ENCODE measurements around the gene TMX3. TPM values are rescaled to one million over a fixed set of nuclear protein-coding genes. Genes with fewer than 3 reads are reported as not detected.

Gene TMX3
- polyA plus RNA-seq, 3 donors, result 59.4 to 87.7 (median 71.7) TPM

DNA sequence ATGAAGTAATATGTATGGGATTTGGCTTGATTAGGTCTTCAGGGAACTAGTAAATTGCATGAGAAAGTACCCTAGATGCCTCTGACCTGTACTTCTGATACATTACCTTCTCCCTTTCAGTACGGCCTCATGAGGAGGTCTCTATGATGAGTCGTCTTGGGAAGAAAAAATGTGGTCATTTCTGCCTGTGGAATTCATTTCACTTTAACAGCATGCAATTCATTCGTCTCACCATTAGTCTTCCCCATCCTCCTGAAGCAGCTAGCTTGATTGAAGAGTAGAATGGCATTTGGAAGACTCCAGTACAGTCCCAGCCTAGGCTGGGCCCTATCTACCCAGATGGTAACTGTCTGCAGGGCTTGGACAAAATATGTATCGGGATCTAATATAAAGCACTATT lies 52.2 kb downstream of the TMX3 start:
- DNase-seq (ENCODE audit: extremely low read depth in 1 of 11, low read depth in 9 of 11, low spot score in 4 of 11), result no peak

DNA sequence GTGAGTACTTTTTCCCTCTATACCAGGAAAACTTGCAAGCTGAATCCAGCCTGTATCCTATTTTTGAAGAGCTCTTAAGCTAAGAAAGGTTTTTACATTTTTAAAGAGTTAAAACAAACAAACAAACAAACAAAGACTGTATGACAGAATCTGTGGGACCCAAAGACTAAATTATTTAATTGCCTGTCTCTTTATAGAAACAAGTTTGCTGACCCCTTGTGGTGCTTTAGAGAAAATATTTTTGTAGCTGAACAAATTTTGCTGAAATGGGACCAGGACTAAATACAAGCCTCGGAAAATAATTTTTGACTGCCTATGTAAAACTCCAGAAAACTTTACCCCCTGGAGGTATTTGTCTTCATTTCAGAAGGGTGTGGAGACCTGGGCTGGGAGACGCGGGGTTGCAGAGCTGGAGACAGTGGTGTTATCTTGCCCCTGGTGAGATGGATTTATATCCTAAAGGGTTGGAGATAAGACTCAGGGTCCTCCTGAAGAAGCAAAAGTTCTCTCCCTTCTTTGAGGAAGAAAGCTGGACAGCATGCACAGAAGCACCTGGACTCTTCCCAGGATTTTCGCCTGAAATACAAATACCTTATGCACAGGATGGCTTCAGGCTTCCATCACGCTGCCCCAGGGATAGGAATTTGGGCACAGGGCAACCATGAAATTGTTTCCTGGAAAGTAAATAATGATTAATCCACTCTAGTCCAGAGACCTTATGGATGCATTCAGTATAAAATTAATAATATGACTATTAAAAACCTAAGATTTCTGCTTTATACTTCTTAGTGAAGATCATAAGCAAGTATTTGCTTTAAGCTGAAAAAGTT lies 54.3 kb downstream of the TMX3 start:
- DNase-seq (ENCODE audit: extremely low read depth in 1 of 11, low read depth in 9 of 11, low spot score in 4 of 11), result peak; percentile 3 to 39 (median 12)

DNA sequence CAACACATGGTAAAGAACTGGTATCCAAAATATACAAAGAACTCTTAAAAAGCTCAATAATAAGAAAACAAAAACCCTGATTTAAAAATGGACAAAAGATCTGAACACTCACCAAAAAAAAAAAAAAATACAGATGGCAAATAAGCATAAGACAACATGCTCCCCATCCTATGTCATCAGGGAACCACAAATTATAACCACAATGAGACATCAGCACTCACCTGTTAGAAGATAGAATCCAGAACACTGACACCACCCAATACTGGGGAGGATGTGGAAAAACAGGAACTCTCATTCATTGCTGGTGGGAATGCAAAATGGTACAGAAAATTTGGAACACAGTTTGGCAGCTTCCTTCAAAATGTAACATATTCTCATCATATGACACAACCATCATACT lies 66.7 kb downstream of the TMX3 start:
- no peak for DNase-seq (ENCODE audit: extremely low read depth in 1 of 11, low read depth in 9 of 11, low spot score in 4 of 11)

DNA sequence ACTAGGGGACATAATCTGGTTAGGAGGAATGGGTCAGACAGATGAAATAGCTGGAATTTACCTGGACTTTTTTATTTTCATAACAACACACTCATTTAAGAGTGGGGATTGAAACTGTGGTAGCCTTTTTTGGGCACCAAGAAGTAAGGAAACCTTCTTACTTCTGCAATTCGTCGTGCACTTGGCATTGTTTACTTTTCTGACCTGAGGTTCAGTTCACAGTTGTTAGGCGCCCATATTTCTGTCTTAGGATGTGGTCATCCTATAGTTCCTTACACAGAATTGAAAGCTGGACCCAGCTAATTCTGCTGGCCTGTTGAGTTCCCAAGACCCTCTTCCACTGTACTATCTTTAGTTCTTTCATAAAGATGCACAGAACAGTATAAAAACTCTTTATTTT lies 72.9 kb downstream of the TMX3 start:
- DNase-seq (ENCODE audit: extremely low read depth in 1 of 11, low read depth in 9 of 11, low spot score in 4 of 11), result no peak

DNA sequence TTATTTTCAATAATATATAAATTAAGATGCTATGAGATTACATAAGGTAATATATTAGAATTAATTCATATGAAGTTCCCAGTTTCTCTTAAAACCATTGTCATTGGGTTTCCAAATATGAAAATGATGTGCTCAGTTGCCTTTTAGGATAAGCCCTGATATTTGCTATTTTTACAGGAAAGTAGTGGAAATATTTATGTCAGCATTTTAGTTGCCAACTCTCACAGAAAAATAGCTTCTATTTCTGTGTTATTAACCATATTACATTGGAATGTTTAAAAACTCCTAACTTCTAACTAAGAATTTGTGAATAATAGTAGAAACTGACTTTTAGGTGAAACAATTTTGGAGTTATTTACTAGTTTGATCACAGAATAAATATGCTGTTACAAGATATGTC lies 74.0 kb downstream of the TMX3 start:
- no peak for DNase-seq (ENCODE audit: extremely low read depth in 1 of 11, low read depth in 9 of 11, low spot score in 4 of 11)

DNA sequence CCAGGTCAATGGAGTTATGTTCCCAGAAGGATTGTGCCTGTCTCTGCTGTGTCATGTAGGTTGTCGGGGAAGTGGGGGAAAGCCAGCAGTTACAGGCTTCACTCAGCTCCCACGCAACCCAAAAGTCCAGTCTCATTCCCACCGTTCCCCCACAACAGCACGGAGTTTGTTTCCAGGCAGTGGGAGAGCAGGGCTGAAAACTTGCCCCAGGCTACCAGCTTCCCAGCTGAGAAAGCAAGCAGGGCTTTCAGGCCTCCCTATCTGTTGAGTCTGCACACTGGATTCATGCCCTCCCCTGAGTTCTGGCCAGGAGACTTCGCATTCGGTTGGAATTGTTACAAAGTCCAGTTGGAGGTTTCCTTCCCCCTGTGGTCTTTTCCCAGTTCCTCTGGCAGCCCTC lies 76.3 kb downstream of the TMX3 start:
- DNase-seq (ENCODE audit: extremely low read depth in 1 of 11, low read depth in 9 of 11, low spot score in 4 of 11), result no peak

DNA sequence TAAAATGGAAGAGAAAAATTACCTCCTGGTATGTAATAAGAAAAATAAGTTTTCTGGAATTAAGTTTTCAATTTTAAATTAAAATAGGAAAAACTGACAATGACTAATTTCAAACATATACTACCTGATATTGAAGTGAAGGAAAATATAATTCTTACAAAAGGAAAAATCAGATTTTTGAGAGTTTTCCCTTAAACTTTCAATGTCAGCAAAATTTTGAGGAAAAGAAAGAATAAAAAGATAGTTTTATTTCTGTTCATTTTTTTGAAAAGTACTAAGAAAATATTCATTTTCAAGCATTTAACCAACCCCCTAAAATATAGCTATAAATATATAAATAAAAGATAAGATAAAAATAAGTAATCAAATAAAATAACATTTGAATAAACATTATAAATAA lies 87.1 kb downstream of the TMX3 start:
- DNase-seq (ENCODE audit: extremely low read depth in 1 of 11, low read depth in 9 of 11, low spot score in 4 of 11), result no peak

Other genes starting within 250 kb of the TMX3 start
- 1 to 10 TPM; 5.6 to 8.6 (median 7.7) TPM for gene CCDC102B, start 83.0 kb upstream of the TMX3 start, polyA plus RNA-seq (ENCODE audit: insufficient read length in 3 of 3)

All from renal cortex interstitium (tissue), 11 donors.